Tibial nerve (tissue), 4 donors: ENCODE data around the gene ATP6V1F. TPM values are rescaled to one million over a fixed set of nuclear protein-coding genes. Genes with fewer than 3 reads are reported as not detected.

ENCODE experiments used
- DNase-seq, 2 donors: peaks; one replicate each; pipeline ENCODE4 v3.0.0-alpha.2; 2019; ENCODE audit warnings: low spot score in 2 of 2
- H3K27ac ChIP-seq, 4 donors: fragments of 200-600 bp; sonication (generic) in 3 of 4; one replicate each; pipeline ENCODE4 v1.5.1; 2017 to 2019; ENCODE audit warnings: mild to moderate bottlenecking in 1 of 4
- H3K27me3 ChIP-seq, 2 donors: fragments of 200-600 bp; sonication (generic) in 1 of 2; one replicate each; pipeline versions ENCODE4 v1.5.1 to v1.6.0; 2017 to 2019
- H3K36me3 ChIP-seq, 3 donors: fragments of 200-600 bp; sonication (generic); one replicate each; pipeline ENCODE4 v1.5.1; 2018 to 2019
- H3K4me1 ChIP-seq, 4 donors: fragments of 200-600 bp; sonication (generic) in 3 of 4; one replicate each; pipeline ENCODE4 v1.5.1; 2017 to 2019
- H3K4me3 ChIP-seq, 4 donors: fragments of 200-600 bp; sonication (generic) in 3 of 4; one replicate each; pipeline ENCODE4 v1.5.1; 2017 to 2019; ENCODE audit warnings: mild to moderate bottlenecking in 1 of 4, moderate library complexity in 1 of 4
- H3K9me3 ChIP-seq, 4 donors: fragments of 200-600 bp; sonication (generic) in 3 of 4; one replicate each; pipeline ENCODE4 v1.5.1; 2017 to 2019
- CTCF ChIP-seq, 5 experiments: fragments of 200-600 bp in 3 of 5; fragments of 450-650 bp in 2 of 5; sonication (generic) in 3 of 5; IDR thresholded peaks; one replicate each; pipeline ENCODE4 v1.5.1; 2016 to 2019; ENCODE audit warnings: antibody characterized with exemption in 5 of 5, mild to moderate bottlenecking in 3 of 5, moderate library complexity in 2 of 5
- EP300 ChIP-seq, 2 donors: sonication (generic); formaldehyde crosslinking; IDR thresholded peaks; one replicate each; pipeline ENCODE4 v1.6.1; 2017; ENCODE audit warnings: antibody characterized with exemption in 2 of 2, mild to moderate bottlenecking in 1 of 2
- POLR2A ChIP-seq, 2 donors: fragments of 450-650 bp; IDR thresholded peaks; one replicate each; pipeline ENCODE4 v1.6.1; 2017; ENCODE audit warnings: antibody characterized with exemption in 2 of 2, mild to moderate bottlenecking in 2 of 2, moderate library complexity in 2 of 2
- WGBS, 2 donors: methylation state at CpG; one replicate each; pipeline ENCODE4 v1.1.5; 2018; 5-methylcytosine and 5-hydroxymethylcytosine counted together
- total RNA-seq, 4 donors: library from RNA; depleted of rRNA; stranded (reverse); fragments of >200 nt; gene quantifications; one replicate each; pipeline ENCODE4 v1.1.0, GENCODE V29; 2016

The ATP6V1F gene
- total RNA-seq, 4 donors from 2014 or later = 57.9 to 122 (median 75.4) TPM

- no peaks in the 10 kb centered on the region for H3K9me3 ChIP-seq
- no peak overlapping the region for H3K27ac ChIP-seq
- H3K36me3 ChIP-seq = no peaks in the 10 kb centered on the region
- TF ChIP-seq POLR2A (IDR thresholded peaks at IDR 0.05) (no peak), CTCF (IDR thresholded peaks at IDR 0.05) (no peak), EP300 (IDR thresholded peaks at IDR 0.05) (no peak)
- 88 to 89% methylated on average over 14 of the region's 14 CpGs for WGBS, 2 donors
- no peak for DNase-seq
- H3K27me3 ChIP-seq = no peaks in the 10 kb centered on the region
- H3K4me1 ChIP-seq = no peaks in the 10 kb centered on the region
- no peak overlapping the region for H3K4me3 ChIP-seq
Observed at GRCh38 chr7:128878226-128879105, 15.8 kb downstream of the ATP6V1F start.

- 79 to 83% methylated on average over 12 to 19 of the region's 19 CpGs for WGBS, 2 donors
- Histone ChIP-seq H3K27me3 (no peaks in the 10 kb centered on the region), H3K4me3 (no peak overlapping the region), H3K27ac (no peak overlapping the region), H3K36me3 (no peaks in the 10 kb centered on the region), H3K4me1 (no peaks in the 10 kb centered on the region), H3K9me3 (no peaks in the 10 kb centered on the region)
- no peak for DNase-seq
- no peak for TF ChIP-seq EP300 (IDR thresholded peaks at IDR 0.05)
- no peak for TF ChIP-seq CTCF (IDR thresholded peaks at IDR 0.05)
- no peak for TF ChIP-seq POLR2A (IDR thresholded peaks at IDR 0.05)
Observed at GRCh38 chr7:128879461-128879938, 16.8 kb downstream of the ATP6V1F start.

- TF ChIP-seq POLR2A (IDR thresholded peaks at IDR 0.05) = no peak
- peak; percentile 54 to 82 (median 59) for TF ChIP-seq CTCF (IDR thresholded peaks at IDR 0.05)
- TF ChIP-seq EP300 (IDR thresholded peaks at IDR 0.05) = no peak
- Histone ChIP-seq H3K4me3 (no peak overlapping the region), H3K36me3 (no peaks in the 10 kb centered on the region), H3K27ac (no peak overlapping the region), H3K4me1 (no peaks in the 10 kb centered on the region), H3K27me3 (peaks cover 0 to 2% of the 10 kb centered on the region in 2 donors), H3K9me3 (no peaks in the 10 kb centered on the region)
- WGBS, 2 donors = 45 to 57% methylated on average over 20 to 29 of the region's 31 CpGs
- DNase-seq = no peak
Observed at GRCh38 chr7:128879939-128880746, 17.5 kb downstream of the ATP6V1F start.

- H3K9me3 ChIP-seq = no peaks in the 10 kb centered on the region
- no peaks in the 10 kb centered on the region for H3K36me3 ChIP-seq
- no peak for DNase-seq
- H3K27ac ChIP-seq = no peak overlapping the region
- TF ChIP-seq CTCF (IDR thresholded peaks at IDR 0.05) (no peak), EP300 (IDR thresholded peaks at IDR 0.05) (no peak), POLR2A (IDR thresholded peaks at IDR 0.05) (no peak)
- WGBS, 2 donors = 69 to 77% methylated on average over 11 of the region's 11 CpGs
- H3K27me3 ChIP-seq = peaks cover 0 to 8% of the 10 kb centered on the region in 2 donors
- no peaks in the 10 kb centered on the region for H3K4me1 ChIP-seq
- H3K4me3 ChIP-seq = no peak overlapping the region
Observed at GRCh38 chr7:128880791-128881457, 18.3 kb downstream of the ATP6V1F start.
